ENCODE data around the gene LRRC14B.

- no peak for TF ChIP-seq CTCF (conservative IDR thresholded peaks at IDR 0.05; ENCODE audit: low read length)
- TF ChIP-seq EZH2phosphoT487 (IDR thresholded peaks at IDR 0.05; ENCODE audit: borderline replicate concordance, low read depth, low read length), result no peak
These were observed 34.8 kb upstream of the LRRC14B start for GRCh38 chr5:156411-157072.

Data from OCI-LY7 (cell line).